NOMO-1 treated with DMSO at 0.1 percent for 48 hours (cell line): ENCODE data around the gene CXCL11.
"Not testable (repeated sequence)": the region's sequence is repeated elsewhere in the genome, so short reads cannot be mapped to it uniquely, and the experiment has no call there.

Source experiments
- DNase-seq: peaks from one replicate; lab custom pipeline; 2025; ENCODE audit not compliant: unreplicated experiment; lab: John Stamatoyannopoulos, UW

CXCL11 gene

DNA sequence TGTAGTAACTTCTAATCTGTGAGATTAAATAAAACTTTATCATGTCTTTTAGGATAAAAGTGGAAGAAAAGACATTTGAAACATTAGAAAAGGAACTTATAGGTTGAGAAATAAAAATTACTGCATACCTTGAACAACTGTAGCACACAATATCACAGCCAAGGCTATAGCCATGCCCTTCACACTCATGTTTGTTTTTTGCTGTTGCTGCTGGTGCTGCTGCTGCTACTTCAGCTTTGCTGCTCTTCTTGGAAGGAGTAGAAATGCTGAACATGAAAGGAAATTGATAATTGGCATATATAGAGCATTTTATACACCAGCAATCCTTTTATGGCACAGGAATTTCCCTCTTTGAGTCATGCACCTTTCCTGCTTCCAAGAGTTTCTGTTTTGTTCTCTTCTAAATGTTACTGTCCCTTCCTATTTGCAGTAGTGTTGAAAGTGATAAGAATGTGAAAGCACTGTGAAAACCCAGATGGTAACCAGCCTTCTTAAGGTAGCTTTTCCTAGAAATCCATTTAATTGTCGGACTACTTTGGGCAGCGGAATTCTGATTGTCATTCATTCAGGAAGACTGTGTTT lies at the start of gene CXCL11:
CXCL11 (minus strand) TSS at position 272 of the 582 bp plus-strand sequence; CDS start at position 189, 83 bp downstream.
- DNase-seq: peak; percentile 9

DNA sequence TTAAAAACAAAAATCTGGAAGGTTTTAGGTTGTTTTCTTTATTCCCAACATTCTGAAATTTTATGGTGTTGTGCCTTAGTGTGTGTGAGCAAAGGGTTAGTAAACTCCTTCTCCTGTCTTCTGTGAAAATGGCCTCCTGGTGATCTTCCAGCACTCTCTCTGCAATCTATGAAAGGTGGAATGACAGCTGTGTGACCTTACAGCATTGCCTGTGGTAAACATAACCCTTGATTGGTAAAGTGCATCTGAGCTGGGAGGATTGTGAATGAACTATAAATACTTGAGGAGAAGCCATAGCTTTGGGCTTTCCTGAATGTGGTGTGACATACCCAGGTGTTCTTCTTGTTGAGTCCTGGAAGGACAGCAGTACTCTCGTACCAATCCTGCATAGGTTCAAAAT lies 48.7 kb upstream of the CXCL11 start:
- no peak for DNase-seq

DNA sequence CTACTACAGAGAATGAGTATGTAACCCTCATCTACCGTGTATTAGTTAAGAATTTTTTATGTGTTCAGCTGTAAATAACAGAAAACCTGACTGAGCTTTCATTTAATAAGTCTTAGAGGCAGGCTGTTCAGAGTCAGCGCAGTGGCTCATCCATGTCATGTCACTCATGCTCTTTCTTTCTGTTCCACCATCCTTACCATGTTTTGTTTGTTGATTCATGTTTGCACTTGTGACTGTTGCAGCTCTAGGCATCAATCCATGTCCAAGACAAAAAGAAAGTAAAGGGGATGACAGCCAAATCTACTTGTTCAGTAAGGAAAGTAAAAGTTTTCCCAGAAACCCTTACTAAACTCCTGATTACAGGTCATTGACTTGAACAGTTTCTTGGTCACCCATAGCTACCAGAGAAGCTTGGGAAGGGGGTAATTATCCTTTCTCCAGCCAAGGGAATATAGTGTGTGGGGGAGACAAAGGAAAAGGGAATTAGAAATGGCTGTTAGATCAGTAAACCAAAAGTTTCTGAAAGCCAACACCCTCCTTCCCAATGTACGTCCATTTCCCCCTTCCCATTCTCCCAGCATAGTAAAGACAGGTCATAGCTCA lies 47.6 kb upstream of the CXCL11 start:
- no peak for DNase-seq

DNA sequence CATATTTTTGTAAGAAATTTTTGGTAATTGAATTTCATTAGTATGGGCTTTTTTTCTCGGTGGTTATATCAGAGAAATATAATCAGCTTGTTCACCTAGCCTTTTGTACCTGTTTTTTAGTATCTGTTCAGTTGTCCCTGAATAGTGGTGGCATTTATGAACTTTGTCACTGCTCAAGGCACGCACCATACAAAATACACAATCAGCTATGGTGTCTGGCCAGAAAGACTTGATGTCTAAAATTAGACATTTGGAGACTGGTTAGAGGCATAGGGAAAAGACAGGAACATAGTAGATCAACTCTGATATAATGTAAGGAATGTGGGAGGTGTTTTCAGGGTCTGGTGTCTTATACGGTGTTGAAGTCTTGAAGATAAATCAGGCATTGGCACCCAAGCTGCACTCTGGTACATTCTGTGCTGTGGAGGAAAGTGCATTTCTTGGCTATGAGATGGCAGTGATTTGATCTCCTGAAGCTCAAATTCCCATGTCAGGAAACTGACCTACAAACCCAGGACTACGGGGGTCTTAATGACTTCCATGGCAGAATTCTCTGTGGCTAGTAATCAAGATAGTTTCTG lies 42.3 kb upstream of the CXCL11 start:
- no peak for DNase-seq

DNA sequence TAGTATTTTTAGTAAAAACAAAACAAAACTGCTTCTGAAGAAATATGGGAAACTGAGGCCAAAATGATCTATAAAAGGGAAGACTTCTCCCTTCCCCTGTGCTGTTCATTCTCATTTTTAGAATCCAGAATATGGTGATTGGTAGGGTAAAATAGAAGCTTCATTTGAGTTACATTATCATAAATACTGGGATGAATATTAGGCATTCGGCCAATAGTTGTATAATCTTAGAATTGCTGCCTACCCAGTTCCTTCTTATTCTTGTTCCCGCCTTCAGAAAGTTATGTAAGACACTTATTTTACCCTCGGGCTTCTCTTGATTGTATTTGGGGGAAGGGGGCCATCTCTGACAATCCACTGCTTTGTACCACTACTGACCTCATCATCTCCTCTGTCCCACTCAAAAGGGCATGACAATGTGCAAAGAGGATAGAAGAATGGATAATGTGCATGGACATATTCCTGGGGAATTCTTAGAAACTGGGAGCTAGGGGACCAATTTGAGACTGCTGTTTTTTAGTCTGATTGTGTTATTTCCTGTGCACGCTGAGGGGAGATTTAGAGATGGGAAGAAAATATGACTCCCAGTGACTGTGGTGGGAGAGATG lies 39.2 kb upstream of the CXCL11 start:
- DNase-seq: no peak

DNA sequence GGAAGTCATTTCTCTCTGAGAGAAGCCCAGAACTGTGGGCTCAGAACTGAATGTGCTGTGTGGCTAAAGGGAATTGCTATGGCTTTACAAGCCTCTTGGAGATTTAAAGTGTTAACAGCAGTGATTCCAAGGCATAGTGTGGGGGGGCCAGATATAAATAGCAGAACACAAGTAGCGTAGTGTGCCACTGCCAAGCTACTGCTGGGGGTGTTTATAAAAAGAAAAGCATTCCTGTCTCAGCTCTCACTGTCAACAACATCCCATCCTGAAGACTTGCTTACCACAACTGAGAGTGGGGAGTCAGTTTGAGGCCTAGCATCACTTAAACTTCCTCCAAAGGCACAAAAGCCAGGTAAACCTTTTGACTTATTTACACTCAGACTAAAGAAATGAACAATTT lies 38.6 kb upstream of the CXCL11 start, which contains the start of gene ART3:
ART3 (plus strand) TSS at position 242 of the 400 bp plus-strand sequence. CDS start 1,181 bp downstream, outside the sequence.
- DNase-seq: no peak

DNA sequence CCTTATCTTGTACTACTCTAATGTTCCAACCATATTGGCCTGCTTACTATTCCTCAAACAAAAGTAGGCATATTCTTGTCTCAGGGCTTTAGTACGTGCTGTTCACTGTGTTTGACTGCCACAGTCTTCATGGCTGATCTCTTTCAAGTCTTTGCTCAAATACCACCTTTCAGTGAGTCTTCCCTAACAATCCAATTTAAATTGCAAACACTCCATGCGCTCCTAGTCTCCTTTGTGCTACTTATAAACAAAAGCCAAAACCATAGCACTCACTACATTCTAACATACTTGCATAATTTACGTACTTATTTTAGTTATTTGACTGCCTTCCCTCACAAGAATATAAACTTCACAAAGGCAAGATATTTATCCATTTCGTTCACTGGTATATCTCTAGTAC lies 36.9 kb upstream of the CXCL11 start:
- DNase-seq: no peak

DNA sequence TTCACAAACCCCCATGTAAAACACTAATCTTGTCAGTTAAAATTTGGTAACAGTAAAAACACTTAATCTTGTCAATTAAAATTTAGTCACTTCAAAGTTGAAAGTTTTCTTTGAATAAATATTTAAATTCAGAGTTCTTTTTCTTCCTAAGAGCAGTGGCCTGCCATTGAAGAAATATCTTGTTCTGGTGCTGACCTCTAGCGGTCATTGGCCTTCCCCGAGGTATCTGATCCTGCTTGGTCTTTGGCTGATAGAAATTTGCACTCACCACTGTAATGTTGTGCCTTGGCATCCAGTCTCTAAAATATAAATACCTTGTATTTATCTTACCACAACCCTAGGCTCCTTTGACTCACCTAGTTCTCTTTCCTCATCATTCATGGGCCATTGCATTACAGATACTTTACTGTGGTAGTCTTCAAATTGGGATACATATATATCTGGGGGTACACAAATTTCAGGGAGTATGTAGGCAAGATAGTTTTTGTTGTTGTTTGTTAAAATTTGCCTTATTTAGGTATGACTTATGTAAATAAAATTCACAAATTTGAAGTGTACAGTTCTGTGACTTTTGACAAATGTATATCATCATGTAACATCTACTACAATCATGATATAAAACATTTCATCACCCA lies 31.9 kb upstream of the CXCL11 start:
- DNase-seq: peak; percentile 65

DNA sequence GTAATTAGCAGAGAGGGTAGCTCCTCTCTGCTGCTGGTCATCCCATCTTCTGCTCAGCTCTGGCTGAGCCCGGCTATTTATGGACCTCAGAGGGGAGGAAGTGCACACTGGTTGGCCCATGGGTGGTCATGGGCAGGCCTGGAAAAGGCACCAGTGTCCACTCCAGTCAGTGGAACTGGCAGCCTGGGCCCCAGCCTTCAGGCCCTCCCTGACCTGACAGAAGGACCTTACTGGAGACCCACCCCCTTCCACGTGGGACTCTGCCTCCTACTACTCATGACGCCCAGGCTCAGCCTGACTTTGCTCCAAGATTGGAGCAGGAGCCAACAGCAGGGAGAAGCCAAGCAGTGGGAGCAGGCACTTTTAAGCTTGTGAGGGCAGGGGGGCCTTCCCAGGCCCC lies 30.7 kb upstream of the CXCL11 start:
- no peak for DNase-seq

DNA sequence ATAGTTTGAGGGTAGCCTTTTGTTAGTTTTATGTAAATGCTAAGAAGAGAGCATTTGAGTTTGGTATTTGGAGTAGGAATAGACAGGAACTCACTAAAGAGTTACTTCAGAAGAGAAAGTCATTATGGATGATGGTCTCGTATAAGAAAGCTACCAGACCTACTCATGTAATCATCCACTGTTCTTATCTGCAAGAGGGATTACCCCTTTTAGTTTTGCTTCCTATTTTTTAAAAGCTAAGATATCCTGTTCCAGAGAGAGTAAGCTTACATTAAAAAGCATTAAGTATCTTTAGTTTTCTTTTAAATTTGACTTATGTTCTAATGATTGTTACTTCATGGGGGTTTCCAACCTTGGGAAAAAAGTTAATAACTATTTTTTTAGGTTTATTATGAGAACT lies 26.1 kb upstream of the CXCL11 start:
- DNase-seq: peak; percentile 83

DNA sequence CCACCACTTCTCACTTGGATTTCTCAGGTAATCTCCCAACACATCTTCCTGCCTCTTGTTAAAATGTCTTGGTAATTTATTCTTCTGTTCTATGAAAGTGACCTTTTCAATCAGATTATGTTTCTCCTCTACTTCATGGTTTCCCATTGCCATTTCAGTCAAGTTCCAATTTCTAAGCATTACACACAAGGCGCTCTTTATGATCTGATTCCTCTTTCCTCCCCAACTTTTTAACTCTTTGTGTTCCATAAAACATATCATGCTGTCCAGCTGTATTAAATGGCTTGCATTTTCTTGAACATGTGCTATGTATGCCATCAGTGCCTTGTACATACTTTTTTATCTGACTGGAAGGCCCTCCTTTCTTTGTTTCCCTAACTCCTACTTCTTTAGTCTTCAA lies 25.6 kb upstream of the CXCL11 start:
- no peak for DNase-seq

DNA sequence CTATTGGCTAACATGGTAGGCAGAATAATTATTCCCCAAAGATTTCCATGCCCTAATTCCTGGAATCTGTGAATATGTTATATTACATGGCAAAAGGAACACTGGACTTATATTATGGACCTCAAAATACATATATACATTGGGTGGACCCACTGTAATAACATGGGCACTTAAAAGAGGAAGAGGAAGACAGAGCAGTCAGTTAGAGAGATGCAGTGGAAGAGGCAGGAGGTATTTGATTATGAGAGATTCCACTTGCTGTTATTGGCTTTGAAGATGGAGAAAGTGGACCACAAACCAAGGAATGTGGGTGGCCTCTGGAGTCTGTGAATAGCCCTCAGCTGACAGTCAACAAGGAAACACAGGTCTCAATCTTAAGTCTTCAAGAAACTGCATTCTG lies 24.6 kb upstream of the CXCL11 start:
- peak; percentile 62 for DNase-seq

DNA sequence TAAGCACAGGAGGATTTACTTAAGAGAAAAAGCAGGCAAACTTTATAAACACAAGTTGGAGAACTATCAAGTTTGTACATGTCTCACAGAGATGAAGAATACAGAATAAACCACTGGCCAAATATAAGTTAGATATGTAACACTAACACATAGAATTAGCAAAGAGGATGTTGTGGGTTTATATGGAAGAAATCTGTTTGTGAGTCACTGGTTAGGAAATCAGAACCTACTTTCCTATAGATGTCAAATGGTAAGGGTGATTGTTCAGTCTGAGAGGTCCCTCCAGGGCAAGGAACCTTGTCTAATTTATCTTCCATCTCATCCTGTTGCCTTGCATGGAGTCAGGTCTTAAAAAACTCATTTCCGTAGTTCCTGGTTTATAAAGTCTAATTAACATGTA lies 23.9 kb upstream of the CXCL11 start:
- DNase-seq: peak; percentile 94

DNA sequence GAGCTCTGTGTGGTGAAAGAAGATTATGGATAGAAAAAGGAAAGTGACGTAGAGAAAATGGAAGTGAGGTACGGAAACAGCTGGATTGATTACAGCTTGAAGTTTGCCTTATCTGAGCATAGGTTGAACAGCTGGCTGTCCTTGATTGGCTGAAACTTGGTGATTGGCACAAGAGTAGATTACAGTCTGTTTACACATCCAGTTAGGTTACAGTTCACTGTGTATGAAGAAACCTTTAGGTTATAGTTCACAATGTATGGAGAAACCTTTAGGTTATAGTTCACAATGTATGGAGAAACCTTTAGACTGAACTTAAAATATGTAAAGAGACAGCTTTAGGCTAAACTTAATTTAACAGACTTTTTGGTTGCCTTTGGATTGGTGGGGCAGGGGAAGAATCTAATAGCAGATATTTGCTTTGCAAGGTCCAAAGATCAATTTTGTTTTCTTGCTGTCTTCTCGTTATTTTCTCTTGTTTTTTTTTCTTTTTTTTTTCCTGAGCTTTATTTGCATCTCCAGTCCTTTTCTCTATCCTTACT lies 23.1 kb upstream of the CXCL11 start:
- peak; percentile 24 for DNase-seq

DNA sequence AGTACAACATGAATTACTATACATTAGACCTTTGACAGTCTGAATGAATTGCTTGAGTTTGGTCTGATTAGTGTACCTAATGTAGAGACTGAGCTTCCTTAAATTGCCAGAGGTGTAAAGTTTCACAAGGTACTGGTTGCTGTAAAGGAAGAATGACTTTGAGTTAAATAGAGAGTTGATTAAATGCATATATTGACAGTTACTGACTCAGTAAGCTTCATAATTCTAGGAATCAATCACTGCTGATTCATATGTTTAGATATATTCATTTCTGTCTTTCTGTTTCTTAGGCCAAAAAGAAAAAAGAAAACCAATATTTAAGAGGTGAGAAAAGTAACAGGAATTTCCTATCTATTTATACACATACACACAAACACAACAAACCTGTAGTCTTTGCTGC lies 22.4 kb upstream of the CXCL11 start:
- DNase-seq: peak; percentile 53

DNA sequence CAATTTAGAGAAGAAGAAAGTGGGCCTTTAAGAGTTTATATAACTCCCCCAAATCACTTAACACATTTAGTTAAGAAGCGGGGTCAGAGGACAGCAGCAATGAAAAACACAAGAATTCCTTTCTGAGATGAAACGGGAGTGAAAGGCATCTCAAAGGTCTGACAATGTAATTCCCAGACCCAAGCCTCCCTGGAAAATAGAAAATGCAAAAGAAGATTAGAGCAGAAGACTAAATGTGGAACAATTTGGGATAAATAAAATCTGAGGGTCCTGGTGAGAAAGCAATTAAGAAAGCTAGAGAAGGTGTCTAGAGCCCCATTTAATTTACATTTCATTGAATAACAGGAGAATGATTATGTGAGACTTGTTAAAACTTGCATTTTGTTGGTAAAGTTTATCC lies 19.6 kb upstream of the CXCL11 start:
- no peak for DNase-seq

DNA sequence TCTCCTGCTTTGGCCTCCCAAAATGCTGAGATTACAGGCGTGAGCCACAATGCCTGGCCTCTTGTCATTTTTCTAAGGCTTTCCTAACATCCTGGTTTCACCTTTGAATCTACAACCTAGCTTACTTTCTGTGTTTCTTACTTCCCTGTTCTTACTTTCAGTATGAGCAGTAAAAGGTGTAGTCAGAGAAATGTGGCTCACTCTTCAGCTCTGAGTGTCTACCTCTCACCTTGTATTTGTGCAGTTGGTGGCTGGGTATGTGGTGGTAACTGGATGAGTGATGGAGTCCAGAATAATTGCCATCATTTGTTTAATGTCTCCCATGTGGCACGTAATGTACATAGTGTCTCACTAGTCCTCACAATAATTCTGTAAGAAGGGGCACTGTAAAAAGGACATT lies 19.1 kb upstream of the CXCL11 start:
- peak; percentile 60 for DNase-seq

DNA sequence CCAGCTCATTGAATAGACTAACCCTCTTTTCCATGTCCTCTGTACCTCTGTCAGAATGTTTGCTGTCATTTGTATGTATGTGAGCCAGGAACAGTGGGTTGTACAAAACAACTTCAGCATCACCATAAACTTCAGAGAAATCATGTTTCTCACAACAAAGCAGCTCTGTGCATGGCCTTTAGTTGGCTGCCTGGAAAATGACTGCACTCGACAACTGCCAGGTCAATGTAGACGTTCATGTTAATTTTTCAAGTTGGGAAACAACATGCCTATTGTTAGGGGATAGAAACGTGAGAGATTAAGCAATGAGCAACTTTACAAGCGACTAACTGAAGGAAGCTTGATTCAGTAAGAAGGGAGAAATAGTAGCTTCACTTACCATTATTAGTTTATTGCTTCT lies 17.9 kb upstream of the CXCL11 start:
- DNase-seq: peak; percentile 77

DNA sequence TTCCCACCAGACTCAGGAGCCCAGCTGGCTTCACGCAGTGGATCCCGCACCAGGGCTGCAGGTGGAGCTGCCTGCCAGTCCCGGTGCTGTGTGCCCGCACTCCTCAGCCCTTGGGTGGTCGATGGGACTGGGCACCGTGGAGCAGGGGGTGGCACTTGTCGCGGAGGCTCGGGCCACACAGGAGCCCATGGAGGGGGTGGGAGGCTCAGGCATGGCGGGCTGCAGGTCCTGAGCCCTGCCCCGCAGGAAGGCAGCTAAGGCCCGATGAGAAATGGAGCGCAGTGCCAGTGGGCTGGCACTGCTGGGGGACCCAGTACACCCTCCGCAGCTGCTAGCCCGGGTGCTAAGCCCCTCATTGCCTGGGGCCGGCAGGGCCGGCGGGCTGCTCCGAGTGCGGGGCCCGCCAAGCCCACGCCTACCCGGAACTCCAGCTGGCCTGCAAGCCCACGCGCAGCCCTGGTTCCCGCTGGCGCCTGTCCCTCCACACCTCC lies 14.7 kb upstream of the CXCL11 start:
- not testable (repeated sequence) for DNase-seq

DNA sequence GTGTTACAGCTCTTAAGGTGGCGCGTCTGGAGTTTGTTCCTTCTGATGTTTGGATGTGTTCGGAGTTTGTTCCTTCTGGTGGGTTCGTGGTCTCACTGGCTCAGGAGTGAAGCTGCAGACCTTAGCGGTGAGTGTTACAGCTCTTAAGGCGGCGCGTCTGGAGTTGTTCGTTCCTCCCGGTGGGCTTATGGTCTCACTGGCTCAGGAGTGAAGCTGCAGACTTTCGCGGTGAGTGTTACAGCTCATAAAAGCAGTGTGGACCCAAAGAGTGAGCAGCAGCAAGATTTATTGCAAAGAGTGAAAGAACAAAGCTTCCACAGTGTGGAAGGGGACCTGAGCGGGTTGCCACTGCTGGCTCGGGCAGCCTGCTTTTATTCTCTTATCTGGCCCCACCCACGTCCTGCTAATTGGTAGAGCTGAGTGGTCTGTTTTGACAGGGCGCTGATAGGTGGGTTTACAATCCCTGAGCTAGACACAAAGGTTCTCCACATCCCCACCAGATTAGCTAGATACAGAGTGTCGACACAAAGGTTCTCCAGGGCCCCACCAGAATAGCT lies 14.1 kb upstream of the CXCL11 start:
- DNase-seq: not testable (repeated sequence)

DNA sequence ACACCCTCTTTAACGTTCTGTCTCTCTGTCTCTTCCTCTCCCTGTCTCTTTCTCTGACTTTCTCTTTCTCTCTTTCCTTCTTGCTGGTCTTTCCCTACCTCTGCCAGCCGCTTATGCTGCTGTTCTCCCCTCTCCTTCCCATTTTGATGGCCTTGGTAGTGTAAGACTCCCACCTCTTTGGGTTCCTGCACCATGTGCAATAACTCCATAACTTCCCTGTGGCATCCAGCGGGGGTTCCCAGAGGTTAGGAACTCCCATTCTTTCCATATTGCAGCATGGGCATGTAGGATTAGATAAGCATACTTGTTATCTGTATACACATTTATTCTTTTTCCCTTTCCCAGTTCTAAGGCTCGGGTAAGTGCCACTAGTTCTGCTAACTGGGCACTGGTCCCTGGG lies 8.8 kb upstream of the CXCL11 start:
- DNase-seq: not testable (repeated sequence)
